Natural killer cell treated with Interleukin-12 subunit alpha and Interleukin-12 subunit beta and Interleukin-15 and Interleukin-18, amount 100 ng/mL, for 72 hours (primary cell): ENCODE results near the gene RORC. TPM values are rescaled to one million over a fixed set of nuclear protein-coding genes. Genes with fewer than 3 reads are reported as not detected.
"Not testable (repeated sequence)": the region's sequence is repeated elsewhere in the genome, so short reads cannot be mapped to it uniquely, and the experiment has no call there.

ENCODE experiments used
- ATAC-seq, 2 donors: fragments of 150-1000 bp; cut with Tn5 transposase in 1 of 2; sonication (Bioruptor Pico), chemical (Tn5 transposase) in 1 of 2; 2 replicates each; pipeline ENCODE4 v1.10.0; 2021
- DNase-seq: peaks from one replicate; pipeline ENCODE4 v3.0.0; 2022; ENCODE audit warnings: low spot score
- H3K27ac Mint-ChIP-seq, 2 donors: 1 replicate in 1 of 2; 2 replicates in 1 of 2; pipeline ENCODE4 v1.8.0; 2022; ENCODE audit warnings: mixed read lengths in 2 of 2, mild to moderate bottlenecking in 1 of 2, moderate library complexity in 1 of 2
- H3K27me3 Mint-ChIP-seq, 2 donors: 1 replicate in 1 of 2; 2 replicates in 1 of 2; pipeline ENCODE4 v1.8.0; 2022; ENCODE audit warnings: mixed read lengths in 2 of 2
- H3K36me3 Mint-ChIP-seq: one replicate; pipeline ENCODE4 v1.8.0; 2022; ENCODE audit warnings: mixed read lengths
- H3K4me1 Mint-ChIP-seq, 2 donors: 1 replicate in 1 of 2; 2 replicates in 1 of 2; pipeline ENCODE4 v1.8.0; 2022; ENCODE audit warnings: low read depth in 2 of 2, mixed read lengths in 2 of 2, mild to moderate bottlenecking in 1 of 2
- H3K4me3 Mint-ChIP-seq: one replicate; pipeline ENCODE4 v1.8.0; 2022; ENCODE audit warnings: mixed read lengths
- H3K9me3 Mint-ChIP-seq: 2 replicates; pipeline ENCODE4 v1.8.0; 2022; ENCODE audit warnings: mixed read lengths
- total RNA-seq, 2 donors: library from RNA; stranded (reverse); gene quantifications; one replicate each; pipeline ENCODE4 v1.2.3, GENCODE V29; 2022

RORC gene
- total RNA-seq, 2 donors from 2014 or later, result 0.17 to 1.3 TPM

GRCh38 chr1:151802372-151802771, 29.2 kb downstream of the RORC start:
- no peak for DNase-seq
- no peaks in the 10 kb centered on the region for H3K36me3 Mint-ChIP-seq
- H3K9me3 Mint-ChIP-seq, result no peaks in the 10 kb centered on the region
- peaks cover 7 to 11% of the 10 kb centered on the region in 2 donors for H3K4me1 Mint-ChIP-seq
- H3K4me3 Mint-ChIP-seq, result no peak overlapping the region
- no peak overlapping the region for H3K27ac Mint-ChIP-seq
- no peaks in the 10 kb centered on the region for H3K27me3 Mint-ChIP-seq
- ATAC-seq, result no peak

GRCh38 chr1:151801846-151802245, 29.8 kb downstream of the RORC start:
- no peaks in the 10 kb centered on the region for H3K9me3 Mint-ChIP-seq
- no peak for DNase-seq
- H3K27ac Mint-ChIP-seq, result no peak overlapping the region
- peaks cover 7 to 11% of the 10 kb centered on the region in 2 donors for H3K4me1 Mint-ChIP-seq
- H3K27me3 Mint-ChIP-seq, result no peaks in the 10 kb centered on the region
- H3K4me3 Mint-ChIP-seq, result no peak overlapping the region
- no peak for ATAC-seq
- no peaks in the 10 kb centered on the region for H3K36me3 Mint-ChIP-seq

DNA sequence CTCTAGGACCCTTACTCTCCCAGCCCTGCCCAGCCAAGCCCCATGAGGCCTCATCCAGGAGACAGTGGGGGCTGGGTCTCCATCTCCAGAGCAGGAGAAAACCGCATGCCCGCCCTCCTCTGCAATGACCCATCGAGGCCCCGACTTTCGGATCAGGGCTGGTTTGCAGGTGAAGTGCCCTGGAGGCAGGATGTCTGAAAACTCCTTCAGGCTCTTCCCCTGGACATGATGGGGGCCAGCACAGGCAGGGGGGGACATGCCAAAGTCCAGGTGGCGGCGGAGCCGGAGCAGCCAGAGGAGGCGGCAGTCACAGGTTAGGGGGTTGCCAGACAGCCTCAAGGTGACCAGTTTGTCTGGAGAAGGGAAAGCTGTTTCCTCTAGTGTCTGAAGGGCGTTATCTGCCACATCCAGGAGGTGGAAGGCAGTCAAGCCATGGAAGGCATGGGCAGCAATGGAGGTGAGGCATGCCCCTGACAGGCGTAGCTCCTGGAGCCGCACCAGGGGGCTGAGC, 30.2 kb downstream of the RORC start:
- no peaks in the 10 kb centered on the region for H3K27me3 Mint-ChIP-seq
- ATAC-seq (no peak), DNase-seq (no peak)
- peaks cover 7 to 11% of the 10 kb centered on the region in 2 donors for H3K4me1 Mint-ChIP-seq
- H3K9me3 Mint-ChIP-seq, result no peaks in the 10 kb centered on the region
- H3K4me3 Mint-ChIP-seq, result no peak overlapping the region
- H3K36me3 Mint-ChIP-seq, result no peaks in the 10 kb centered on the region
- H3K27ac Mint-ChIP-seq, result no peak overlapping the region

DNA sequence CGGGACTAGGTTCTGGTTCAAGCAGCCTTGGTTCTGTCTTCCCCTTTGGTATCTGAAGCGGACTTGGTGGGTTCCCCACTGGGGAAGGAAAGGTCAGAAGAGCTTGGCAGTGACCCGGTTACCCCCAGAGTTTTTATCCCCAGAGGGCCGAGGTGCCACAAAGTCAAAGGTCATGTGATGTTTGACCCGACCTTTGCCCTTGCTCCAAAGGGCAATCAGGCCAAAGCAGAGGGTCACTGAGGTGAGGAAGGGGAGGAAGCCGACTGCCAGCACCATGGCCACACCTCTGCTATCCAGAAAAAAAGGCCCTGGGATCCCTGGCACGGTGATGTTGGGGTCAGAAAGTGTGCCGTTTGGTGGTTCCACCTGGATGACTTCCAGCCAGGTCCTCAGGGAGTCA, 30.8 kb downstream of the RORC start:
- H3K9me3 Mint-ChIP-seq, result no peaks in the 10 kb centered on the region
- no peaks in the 10 kb centered on the region for H3K27me3 Mint-ChIP-seq
- DNase-seq (no peak), ATAC-seq (no peak)
- no peak overlapping the region for H3K27ac Mint-ChIP-seq
- no peak overlapping the region for H3K4me3 Mint-ChIP-seq
- H3K36me3 Mint-ChIP-seq, result no peaks in the 10 kb centered on the region
- H3K4me1 Mint-ChIP-seq, result peaks cover 7 to 11% of the 10 kb centered on the region in 2 donors

DNA sequence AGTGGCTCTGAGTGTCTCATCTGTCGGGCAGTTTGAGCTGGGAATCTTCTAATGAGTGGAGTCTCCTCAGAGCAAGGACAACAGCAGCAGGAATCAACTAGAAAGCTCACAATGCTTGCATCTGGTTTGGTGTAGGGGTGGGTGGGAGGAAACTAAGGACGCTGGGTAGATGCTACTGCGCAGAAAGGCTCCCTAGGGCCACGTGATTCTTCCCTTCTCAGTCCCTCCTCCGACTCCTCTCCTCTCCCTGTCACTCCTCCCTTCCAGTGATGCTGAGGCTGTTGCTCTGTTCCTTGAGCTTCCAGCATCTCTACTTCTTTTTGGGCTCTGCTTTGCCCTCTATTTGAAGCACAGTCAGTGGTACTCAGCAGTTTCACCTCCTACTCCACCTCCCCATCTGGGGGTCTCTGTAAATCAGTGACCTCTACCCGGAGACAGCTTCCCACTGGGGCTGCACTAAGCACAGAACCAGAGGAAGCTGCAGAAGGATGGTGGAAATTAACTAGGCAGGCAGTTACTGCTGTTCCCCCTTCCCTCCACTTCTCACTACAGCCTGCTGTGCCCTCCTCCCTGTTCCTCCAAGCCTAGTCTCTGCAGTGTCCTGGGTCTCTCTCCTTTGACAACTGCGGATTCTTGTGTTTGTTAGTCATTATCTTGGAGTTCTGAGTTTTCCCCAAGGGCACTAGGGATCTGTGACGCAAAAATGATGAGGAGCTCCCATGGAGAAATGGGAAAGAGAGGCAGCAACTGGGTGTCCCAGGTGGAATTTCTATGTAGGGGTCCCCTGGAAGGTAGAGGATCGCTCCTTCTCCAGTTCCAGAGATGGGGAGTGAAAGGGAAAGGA, 32.2 kb downstream of the RORC start:
- Mint-ChIP-seq H3K27me3 (no peaks in the 10 kb centered on the region), H3K4me1 (peaks cover 7 to 11% of the 10 kb centered on the region in 2 donors), H3K36me3 (no peaks in the 10 kb centered on the region), H3K4me3 (no peak overlapping the region), H3K27ac (no peak overlapping the region), H3K9me3 (no peaks in the 10 kb centered on the region)
- no peak for ATAC-seq
- DNase-seq, result no peak

GRCh38 chr1:151798571-151798970, 33.0 kb downstream of the RORC start:
- H3K4me1 Mint-ChIP-seq, result peaks cover 7 to 11% of the 10 kb centered on the region in 2 donors
- ATAC-seq, result no peak
- no peak overlapping the region for H3K27ac Mint-ChIP-seq
- H3K4me3 Mint-ChIP-seq, result no peak overlapping the region
- DNase-seq, result no peak
- no peaks in the 10 kb centered on the region for H3K36me3 Mint-ChIP-seq
- H3K27me3 Mint-ChIP-seq, result no peaks in the 10 kb centered on the region
- H3K9me3 Mint-ChIP-seq, result no peaks in the 10 kb centered on the region

GRCh38 chr1:151790940-151791651, 40.5 kb downstream of the RORC start:
- no peaks in the 10 kb centered on the region for H3K9me3 Mint-ChIP-seq
- H3K4me3 Mint-ChIP-seq, result peak overlapping the region; percentile 91
- ATAC-seq, result no peak
- peaks cover 17 to 20% of the 10 kb centered on the region in 2 donors for H3K4me1 Mint-ChIP-seq
- peak overlapping the region; percentile 73 to 92 for H3K27ac Mint-ChIP-seq
- H3K36me3 Mint-ChIP-seq, result no peaks in the 10 kb centered on the region
- H3K27me3 Mint-ChIP-seq, result no peaks in the 10 kb centered on the region
- no peak for DNase-seq

GRCh38 chr1:151790071-151790939, 41.3 kb downstream of the RORC start, which contains the start of gene TDRKH:
TSS of gene TDRKH (minus strand) at chr1:151790500. CDS start at chr1:151783022, 7,478 bp downstream.
- peak; percentile 99 for DNase-seq
- peak within 1 kb of the TSS; percentile 73 to 92 for H3K27ac Mint-ChIP-seq
- peak within 1 kb of the TSS; percentile 91 for H3K4me3 Mint-ChIP-seq
- no peaks in the 10 kb centered on the region for H3K36me3 Mint-ChIP-seq
- no peaks in the 10 kb centered on the region for H3K27me3 Mint-ChIP-seq
- no peaks in the 10 kb centered on the region for H3K9me3 Mint-ChIP-seq
- peak; percentile 98 to 99 for ATAC-seq
- peaks cover 17 to 20% of the 10 kb centered on the region in 2 donors for H3K4me1 Mint-ChIP-seq

GRCh38 chr1:151787689-151788088, 43.9 kb downstream of the RORC start:
- no peak for ATAC-seq
- Mint-ChIP-seq H3K4me1 (peaks cover 17 to 20% of the 10 kb centered on the region in 2 donors), H3K4me3 (no peak overlapping the region), H3K9me3 (no peaks in the 10 kb centered on the region), H3K27ac (no peak overlapping the region), H3K36me3 (no peaks in the 10 kb centered on the region), H3K27me3 (no peaks in the 10 kb centered on the region)
- no peak for DNase-seq

DNA sequence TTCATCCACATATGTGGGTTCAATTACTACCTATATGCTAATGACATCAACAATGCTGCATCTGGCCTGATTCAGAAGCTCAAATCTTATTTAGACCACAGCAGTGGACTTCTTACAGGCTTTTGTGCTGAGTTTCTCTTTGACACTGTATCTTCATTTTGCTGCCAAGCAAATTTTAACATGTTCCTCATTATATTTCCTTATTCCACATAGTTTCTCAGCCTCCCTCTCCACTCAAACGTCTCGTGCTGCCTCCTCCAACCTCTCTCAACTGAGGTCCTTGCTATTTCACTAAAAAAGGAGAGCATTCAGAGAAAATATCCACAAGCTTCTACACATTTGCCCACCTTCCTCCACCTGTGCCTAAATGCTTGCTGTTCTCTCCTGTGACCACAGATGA, 47.8 kb downstream of the RORC start:
- ATAC-seq, result no peak
- Mint-ChIP-seq H3K27me3 (no peaks in the 10 kb centered on the region), H3K27ac (no peak overlapping the region), H3K4me1 (no peaks in the 10 kb centered on the region), H3K9me3 (no peaks in the 10 kb centered on the region), H3K36me3 (peaks cover 5% of the 10 kb centered on the region), H3K4me3 (no peak overlapping the region)
- no peak for DNase-seq

DNA sequence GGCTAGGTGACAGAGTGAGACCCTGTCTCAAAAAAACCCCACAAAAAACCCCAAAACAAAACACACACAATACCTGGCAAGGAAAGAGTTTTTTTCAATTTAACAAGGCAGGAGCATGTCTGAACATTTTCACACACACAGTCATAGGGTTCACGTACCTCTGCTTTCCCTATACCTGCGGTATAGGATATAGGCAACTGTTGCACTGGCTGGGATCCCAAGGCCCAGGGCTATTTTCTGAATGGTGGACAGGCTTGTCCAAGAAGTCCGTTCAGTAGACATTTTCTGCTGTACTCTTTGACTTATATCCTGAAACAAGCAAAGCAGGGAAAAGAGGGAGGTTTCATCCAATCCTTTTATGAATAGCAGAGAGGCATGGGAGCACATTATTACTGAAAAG, 48.9 kb downstream of the RORC start:
- Mint-ChIP-seq H3K36me3 (peaks cover 10% of the 10 kb centered on the region), H3K9me3 (no peaks in the 10 kb centered on the region), H3K27ac (no peak overlapping the region), H3K4me1 (no peaks in the 10 kb centered on the region), H3K4me3 (no peak overlapping the region), H3K27me3 (no peaks in the 10 kb centered on the region)
- ATAC-seq (no peak), DNase-seq (no peak)

- H3K9me3 Mint-ChIP-seq, H3K36me3 Mint-ChIP-seq: not testable (repeated sequence)
Observed at GRCh38 chr1:151782026-151782425, 49.6 kb downstream of the RORC start.

DNA sequence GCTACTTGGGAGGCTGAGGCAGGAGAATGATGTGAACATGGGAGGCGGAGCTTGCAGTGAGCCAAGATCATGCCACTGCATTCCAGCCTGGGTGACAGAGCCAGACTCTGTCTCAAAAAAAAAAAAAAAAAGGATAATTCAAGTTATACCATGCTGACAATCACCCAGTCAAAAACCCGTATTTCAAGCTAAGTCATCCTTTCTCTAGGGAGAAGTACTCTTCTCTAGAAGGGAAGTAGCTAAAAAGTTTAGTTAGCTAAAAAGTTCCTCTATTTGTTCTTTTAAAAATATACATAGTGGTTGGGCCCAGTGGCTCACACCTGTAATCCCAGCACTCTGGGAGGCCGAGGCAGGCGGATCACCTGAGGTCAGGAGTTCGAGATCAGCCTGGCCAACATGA, 50.9 kb downstream of the RORC start:
- ATAC-seq, H3K4me1 Mint-ChIP-seq, H3K27ac Mint-ChIP-seq, H3K9me3 Mint-ChIP-seq, H3K4me3 Mint-ChIP-seq, H3K36me3 Mint-ChIP-seq, DNase-seq, H3K27me3 Mint-ChIP-seq: not testable (repeated sequence)

More at GRCh38 chr1:151782026-151782425, 49.6 kb downstream of the RORC start:
- H3K27ac Mint-ChIP-seq, H3K4me3 Mint-ChIP-seq, ATAC-seq, H3K4me1 Mint-ChIP-seq, H3K27me3 Mint-ChIP-seq, DNase-seq: not testable (repeated sequence)
